Astrocyte of the cerebellum (primary cell): ENCODE measurements around the gene TLK2.
"Not testable (repeated sequence)": the region's sequence is repeated elsewhere in the genome, so short reads cannot be mapped to it uniquely, and the experiment has no call there.

ENCODE experiments used
- DNase-seq: peaks from one replicate; pipeline ENCODE4 v3.0.0-alpha.2; 2011; ENCODE audit warnings: low read depth
- H3K4me3 ChIP-seq: 2 replicates; pipeline ENCODE4 v1.5.1; 2011; ENCODE audit warnings: mild to moderate bottlenecking, low read depth, low read length, moderate library complexity
- in situ Hi-C: cut with HindIII; loops from 2 replicates; pipeline ENCODE4 v1.10.0; 2017; ENCODE audit warnings: low sequenced_read_pairs
- TF ChIP-seq, protein P1 (sequence below): IDR thresholded peaks from 2 replicates; pipeline ENCODE4 v1.5.1; 2012; ENCODE audit warnings: low read length, low read depth, moderate library complexity, mild to moderate bottlenecking; ENCODE audit errors: missing control alignments

The TLK2 gene

DNA sequence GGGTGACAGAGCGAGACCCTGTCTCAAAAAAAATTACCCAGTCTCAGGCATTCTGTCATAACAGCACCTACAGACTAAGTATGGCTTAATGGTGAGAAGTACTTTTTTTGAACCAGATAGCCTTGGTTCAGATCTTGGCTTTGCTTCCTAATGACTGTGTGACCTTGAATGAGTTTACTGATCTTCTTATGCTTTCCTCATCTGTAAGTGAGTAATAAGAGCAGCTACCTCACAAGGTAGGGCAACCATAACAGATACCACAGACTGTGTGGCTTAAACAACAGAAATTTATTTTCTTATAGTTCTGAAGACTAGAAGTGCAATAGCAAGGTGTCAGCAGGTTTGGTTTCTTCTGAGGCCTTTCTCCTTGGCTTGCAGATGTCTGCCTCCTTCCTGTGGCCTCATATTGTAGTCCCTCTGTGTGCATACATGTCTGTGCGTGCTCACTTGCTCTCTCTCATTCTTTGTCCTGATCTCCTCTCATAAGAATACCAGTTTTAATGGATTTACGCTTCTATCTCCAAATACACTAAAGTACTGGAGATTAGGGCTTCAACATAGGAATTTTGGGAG, 31.7 kb downstream of the TLK2 start:
- in situ Hi-C loops, H3K4me3 ChIP-seq, DNase-seq: not testable (repeated sequence)

DNA sequence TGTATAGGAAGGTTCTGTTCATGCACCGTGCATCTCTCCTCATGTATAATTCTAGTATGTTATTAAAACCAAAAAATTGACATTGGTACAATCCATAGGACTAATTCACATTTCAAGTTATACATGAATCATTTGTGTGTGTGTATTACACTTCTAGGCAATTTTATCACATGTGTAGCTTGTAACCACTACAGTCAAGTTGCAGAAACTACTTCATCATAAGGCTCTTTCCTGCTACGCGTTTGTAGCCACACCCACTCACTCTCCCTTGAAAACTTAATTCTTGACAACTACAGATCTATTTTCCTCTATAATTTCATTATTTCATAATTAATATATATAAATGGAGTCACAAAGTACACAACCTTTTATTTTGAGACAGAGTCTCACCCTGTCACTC, 32.4 kb downstream of the TLK2 start:
- in situ Hi-C loops, DNase-seq, H3K4me3 ChIP-seq: not testable (repeated sequence)

DNA sequence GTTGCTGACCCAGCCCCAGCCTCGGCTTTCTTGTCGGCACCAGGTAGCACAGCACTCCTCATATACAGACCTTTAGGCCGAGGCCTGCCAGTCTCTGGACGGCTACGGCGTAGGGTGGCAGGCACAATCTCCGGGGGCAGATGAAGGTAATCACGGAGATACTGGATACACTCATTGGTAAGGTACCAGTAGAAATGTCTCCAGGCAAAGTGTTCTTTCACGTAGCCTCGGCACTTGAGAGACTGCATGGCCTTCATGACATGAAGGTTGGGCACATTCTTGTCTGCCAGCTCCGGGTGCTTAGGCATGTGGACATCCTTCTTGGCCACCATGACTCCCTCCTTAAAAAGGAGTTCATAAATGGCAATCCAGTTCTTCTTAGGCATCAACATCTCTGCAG, 37.8 kb downstream of the TLK2 start:
- H3K4me3 ChIP-seq, in situ Hi-C loops, DNase-seq: not testable (repeated sequence)

DNA sequence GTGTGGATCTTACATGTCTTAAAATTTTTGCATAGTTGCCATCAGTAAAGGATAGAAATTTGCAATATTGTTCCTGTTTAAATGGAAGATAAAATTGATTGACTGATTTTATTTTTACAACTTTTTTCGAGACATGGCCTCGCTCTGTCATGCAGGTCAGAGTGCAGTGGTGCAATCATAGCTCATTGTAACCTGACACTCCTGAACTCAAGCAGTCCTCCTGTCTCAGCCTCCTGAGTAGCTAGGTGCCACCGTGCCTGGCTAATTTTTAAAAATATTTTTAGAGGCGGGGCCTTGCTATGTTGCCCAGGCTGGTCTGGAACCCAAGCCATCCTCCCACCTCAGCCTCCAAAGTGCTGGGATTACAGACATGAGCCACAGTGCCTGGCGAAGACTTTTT, 42.7 kb downstream of the TLK2 start:
- DNase-seq, H3K4me3 ChIP-seq, in situ Hi-C loops: not testable (repeated sequence)

DNA sequence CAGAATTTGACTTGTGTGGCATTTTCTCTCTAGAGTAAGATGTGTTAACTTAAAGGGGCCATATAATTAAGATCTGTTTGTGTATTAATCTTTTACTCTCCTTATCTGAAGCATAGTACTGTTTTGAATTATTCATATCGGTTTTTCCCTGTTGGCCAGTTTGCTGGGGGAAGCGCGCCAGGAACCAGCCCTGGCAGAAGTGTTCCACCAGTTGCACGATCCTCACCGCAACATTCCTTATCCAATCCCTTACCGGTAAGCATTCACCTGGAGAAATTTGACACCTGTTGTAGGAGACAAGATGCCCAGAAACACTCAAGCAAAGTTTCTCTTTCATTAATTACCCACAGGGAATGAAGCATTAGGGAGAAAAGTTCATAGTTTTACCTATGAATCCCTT, 45.5 kb downstream of the TLK2 start:
- in situ Hi-C loops: not testable (repeated sequence)

DNA sequence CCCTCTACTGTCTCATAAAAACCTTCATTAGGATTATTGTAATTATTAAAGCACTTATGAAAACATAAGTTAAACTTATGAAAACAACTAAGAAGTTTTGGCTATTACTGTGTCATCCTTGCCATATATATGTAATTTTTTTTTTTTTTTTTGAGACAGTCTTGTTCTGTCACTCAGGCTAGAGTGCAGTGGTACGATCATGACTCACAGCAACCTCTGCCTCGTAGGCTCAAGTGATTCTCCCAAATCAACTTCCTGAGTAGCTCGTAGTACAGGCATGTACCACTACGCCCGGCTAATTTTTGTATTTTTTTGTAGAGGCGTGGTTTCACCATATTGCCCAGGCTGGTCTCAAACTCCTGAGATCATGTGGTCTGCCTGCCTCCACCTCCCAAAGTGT, 46.7 kb downstream of the TLK2 start:
- in situ Hi-C loops, DNase-seq, H3K4me3 ChIP-seq: not testable (repeated sequence)

More for the DNA sequence above, 45.5 kb downstream of the TLK2 start:
- DNase-seq, H3K4me3 ChIP-seq: not testable (repeated sequence)

DNA sequence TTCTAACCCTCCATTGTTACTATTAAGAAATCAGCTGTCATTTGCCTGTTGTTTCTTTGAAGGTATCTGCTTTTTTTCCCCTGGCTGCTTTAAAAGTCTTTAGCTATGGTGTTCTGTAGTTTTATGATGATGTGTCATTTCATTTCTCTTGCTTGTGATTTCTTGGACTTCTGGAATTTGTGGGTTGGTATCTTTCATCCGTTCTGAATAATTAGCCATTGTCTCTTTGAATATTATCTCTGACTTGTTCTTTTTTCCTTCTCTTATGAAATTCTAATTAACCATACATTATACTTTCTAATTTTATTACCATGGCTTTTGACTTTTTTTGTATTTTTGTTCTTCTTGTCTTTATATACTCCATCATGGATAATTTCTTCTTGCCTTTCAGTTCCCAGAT, 52.3 kb downstream of the TLK2 start:
- in situ Hi-C loops, H3K4me3 ChIP-seq, DNase-seq: not testable (repeated sequence)

DNA sequence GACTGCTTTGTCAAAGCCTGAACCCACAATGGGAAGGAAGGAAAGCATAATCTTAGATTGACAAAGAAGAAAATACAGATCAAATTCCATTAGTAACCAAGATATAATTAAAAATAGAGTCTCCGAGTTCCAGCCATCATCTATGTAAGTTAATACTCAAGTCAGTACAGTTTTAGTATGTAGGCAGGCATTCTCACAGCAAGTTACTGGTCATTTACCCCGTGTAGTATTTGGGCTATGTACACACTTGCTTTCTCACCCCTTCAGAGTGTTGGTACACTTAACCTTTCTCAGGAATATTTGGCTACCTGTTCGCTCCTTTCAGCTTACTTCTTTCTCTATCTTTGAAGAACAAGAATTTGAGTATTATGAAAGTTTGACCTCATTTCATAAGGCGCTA, 57.9 kb downstream of the TLK2 start:
- DNase-seq, in situ Hi-C loops, H3K4me3 ChIP-seq: not testable (repeated sequence)

DNA sequence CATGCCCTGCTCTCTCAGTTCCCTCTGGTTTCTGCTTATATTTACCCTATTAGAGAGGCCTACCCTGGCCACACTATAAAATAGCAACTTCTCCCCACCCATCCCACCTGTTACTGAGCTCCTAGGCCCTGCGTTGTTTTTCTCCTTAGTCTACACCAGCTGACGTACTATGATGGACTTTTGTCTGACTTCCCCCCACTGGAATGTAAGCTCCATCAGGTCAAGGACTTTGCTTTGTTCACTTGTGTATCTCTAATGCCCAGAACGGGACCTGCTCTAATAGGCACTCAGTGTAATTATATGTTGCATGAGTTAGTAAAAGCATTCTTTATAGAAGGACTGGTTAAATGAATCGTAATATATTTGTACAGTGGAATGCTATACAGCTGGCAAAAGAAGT, 62.4 kb downstream of the TLK2 start:
- H3K4me3 ChIP-seq, in situ Hi-C loops, DNase-seq: not testable (repeated sequence)

DNA sequence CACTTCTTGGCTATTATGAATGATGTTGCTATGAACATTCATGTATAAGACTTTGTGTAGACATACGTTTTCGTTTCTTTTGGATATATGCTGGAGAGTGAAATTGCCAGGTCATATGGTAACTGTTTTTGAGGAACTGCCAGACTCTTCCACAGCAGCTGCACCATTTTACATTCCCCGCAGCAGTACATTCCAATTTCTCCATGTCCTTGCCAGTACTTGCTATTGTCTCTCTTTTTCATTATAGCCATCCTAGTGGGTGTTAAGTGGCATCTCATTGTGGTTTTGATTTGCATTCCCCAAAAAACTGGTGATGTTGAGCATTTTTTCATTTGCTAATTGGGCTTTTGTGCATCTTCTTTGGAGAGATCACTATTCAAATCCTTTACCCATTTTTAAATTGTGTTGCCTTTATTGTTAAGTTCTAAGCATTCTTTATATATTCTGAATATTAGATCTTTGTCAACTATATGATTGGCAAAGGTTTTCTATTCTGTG, 64.7 kb downstream of the TLK2 start:
- in situ Hi-C loops, H3K4me3 ChIP-seq, DNase-seq: not testable (repeated sequence)

DNA sequence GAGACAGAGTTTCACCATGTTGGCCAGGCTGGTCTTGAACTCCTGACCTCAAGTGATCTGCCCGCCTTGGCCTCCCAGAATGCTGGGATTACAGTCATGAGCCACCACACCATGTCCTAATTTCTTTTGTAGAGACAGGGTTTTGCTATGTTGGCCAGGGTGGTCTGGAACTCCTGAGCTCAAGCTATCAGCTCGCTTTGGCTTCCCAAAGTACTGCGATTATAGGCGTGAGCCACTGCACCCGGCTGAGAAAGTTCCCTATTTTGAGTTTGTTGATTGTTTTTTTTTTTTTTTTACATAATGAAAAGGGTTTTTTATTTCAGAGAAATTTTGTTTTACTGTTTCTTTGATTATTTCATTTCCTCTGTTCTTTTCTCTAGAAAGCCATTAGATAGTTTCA, 67.4 kb downstream of the TLK2 start:
- H3K4me3 ChIP-seq, DNase-seq, in situ Hi-C loops: not testable (repeated sequence)

DNA sequence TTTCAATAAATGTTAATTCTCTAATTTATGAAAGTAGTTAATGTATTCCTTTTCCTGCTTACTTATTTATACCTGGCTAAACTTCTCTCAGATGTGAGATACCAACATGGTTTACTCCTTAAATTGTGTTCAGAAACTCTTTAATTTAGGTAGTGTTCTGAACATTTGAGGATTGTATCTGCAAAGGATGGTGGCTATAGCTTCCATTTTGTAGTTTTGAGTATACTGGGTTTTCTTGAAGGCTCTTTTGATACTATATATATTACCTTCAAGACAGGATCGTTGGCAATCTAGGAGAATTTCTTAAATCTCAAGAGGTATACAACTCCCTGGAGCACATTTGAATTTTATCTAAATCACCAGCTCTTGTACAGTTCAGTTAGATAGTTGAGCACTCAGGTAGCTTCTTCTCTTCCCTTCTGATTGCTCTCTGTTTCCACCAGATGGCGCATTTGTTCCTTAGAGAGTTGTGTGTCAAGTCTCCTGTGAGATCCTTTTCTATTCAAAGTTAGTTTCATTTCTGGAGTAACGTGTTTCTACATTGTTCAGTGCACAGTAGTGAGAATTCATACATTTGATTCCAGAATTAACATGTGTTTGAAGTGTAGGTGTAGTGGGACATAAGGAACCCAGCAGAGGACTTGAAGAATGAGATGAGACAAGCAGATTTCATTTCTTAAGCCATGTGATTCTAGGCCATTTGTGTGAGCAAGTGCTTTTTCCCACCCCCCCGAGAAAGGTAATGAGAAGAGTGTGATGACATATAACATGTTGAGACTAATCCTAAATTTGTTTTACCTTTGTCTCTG, 74.4 kb downstream of the TLK2 start:
- H3K4me3 ChIP-seq, DNase-seq, in situ Hi-C loops: not testable (repeated sequence)
- TF ChIP-seq, protein P1, sequence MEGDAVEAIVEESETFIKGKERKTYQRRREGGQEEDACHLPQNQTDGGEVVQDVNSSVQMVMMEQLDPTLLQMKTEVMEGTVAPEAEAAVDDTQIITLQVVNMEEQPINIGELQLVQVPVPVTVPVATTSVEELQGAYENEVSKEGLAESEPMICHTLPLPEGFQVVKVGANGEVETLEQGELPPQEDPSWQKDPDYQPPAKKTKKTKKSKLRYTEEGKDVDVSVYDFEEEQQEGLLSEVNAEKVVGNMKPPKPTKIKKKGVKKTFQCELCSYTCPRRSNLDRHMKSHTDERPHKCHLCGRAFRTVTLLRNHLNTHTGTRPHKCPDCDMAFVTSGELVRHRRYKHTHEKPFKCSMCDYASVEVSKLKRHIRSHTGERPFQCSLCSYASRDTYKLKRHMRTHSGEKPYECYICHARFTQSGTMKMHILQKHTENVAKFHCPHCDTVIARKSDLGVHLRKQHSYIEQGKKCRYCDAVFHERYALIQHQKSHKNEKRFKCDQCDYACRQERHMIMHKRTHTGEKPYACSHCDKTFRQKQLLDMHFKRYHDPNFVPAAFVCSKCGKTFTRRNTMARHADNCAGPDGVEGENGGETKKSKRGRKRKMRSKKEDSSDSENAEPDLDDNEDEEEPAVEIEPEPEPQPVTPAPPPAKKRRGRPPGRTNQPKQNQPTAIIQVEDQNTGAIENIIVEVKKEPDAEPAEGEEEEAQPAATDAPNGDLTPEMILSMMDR: peak; percentile 46

DNA sequence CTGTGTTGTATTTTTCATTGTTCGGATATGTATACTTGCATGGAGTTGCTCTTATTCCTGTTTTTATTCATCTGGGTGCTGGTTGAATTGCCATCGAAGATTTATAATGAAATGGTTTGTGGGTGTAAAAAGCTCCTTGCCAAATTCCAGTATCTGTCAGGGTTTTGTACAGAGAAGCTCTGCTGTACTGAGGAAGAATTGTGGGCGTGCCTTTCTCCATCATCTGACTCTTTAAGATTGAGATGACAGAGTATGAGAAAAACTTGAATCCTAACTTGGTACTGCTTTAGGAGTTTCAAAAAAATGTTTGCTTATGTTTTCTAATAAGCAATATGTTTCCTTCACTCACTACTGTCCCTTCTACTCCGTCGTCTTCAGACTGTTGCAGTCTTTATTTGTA, 78.9 kb downstream of the TLK2 start:
- DNase-seq, H3K4me3 ChIP-seq, in situ Hi-C loops: not testable (repeated sequence)

DNA sequence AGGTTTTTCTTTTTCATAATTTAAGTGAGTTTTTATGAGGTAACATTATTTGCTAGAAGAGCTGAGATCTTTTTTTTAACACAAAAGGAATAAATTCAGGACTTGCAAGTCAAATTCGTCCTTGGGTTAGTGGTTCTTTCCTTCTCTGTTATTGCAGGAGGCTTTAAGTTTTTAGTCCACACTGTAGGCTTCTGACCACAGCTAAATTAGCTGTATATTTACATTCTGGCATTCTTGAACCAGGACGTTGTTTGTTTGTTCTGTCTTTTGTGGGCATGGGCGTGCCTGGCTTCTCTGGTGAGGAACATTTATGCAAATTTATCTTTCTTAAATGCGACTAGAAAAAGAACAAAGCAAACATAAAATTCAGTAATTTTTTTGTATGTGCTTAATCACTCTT, 80.3 kb downstream of the TLK2 start:
- H3K4me3 ChIP-seq, DNase-seq, in situ Hi-C loops: not testable (repeated sequence)

DNA sequence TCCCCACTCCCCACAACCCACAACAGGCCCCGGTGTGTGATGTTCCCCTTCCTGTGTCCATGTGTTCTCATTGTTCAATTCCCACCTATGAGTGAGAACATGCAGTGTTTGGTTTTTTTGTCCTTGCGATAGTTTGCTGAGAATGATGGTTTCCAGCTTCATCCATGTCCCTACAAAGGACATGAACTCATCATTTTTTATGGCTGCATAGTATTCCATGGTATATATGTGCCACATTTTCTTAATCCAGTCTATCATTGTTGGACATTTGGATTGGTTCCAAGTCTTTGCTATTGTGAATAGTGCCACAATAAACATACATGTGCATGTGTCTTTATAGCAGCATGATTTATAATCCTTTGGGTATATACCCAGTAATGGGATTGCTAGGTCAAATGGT, 82.3 kb downstream of the TLK2 start:
- H3K4me3 ChIP-seq, in situ Hi-C loops, DNase-seq: not testable (repeated sequence)
